GM12878 (cell line): ENCODE results near the gene EIF2S2. TPM values are rescaled to one million over a fixed set of nuclear protein-coding genes. Genes with fewer than 3 reads are reported as not detected.
A peak's percentile ranks its signal among the peaks of the same experiment; 100 is the strongest.

Source experiments
- ATAC-seq: fragments of 200-7000 bp; cut with Tn5 transposase; 3 replicates; pipeline ENCODE4 v1.9.1; 2020; ENCODE audit warnings: mild to moderate bottlenecking, moderate library complexity
- Bru-seq: library from RNA; stranded (reverse); fragments of 400-500 nt; gene quantifications from one replicate; lab custom pipeline; 2021; lab: Mats Ljungman, UMichigan
- BruChase-seq, 2 experiments: library from RNA; stranded (reverse); fragments of 400-500 nt; gene quantifications; one replicate each; lab custom pipeline; 2021; lab: Mats Ljungman, UMichigan
- BruUV-seq: library from RNA; stranded (reverse); fragments of 400-500 nt; replicated peaks from 2 replicates; lab custom pipeline; 2021; lab: Mats Ljungman, UMichigan
- CTCF ChIA-PET: fragments of 300-600 bp; sonication (Branson Sonifier 250); formaldehyde crosslinking; extraction: SDS; loops from one replicate; lab custom pipeline; 2021; ENCODE audit warnings: inconsistent platforms; lab: Yijun Ruan, JAX
- POLR2A ChIA-PET: fragments of 350-600 bp; formaldehyde crosslinking; extraction: SDS; loops from one replicate; lab custom pipeline; 2021; ENCODE audit warnings: inconsistent platforms; lab: Charles Lee
- RAD21 ChIA-PET: fragments of 300-600 bp; sonication (Branson Sonifier 250); formaldehyde crosslinking; loops from one replicate; lab custom pipeline; 2023; ENCODE audit warnings: antibody characterized with exemption; ENCODE audit not compliant: unreplicated experiment; lab: Charles Lee
- SMC1A ChIA-PET: fragments of 300-600 bp; sonication (Branson Sonifier 250); formaldehyde crosslinking; loops from one replicate; lab custom pipeline; 2023; ENCODE audit not compliant: unreplicated experiment, uncharacterized antibody; lab: Charles Lee
- DNase-seq: peaks from one replicate; pipeline ENCODE4 v3.0.0-alpha.2; 2011; ENCODE audit warnings: low read depth, low spot score
- FAIRE-seq: peaks from 3 replicates; lab custom pipeline; 2011; peaks lifted over from hg19 to GRCh38; lab: Jason Lieb, UNC
- H2AFZ ChIP-seq: 2 replicates; pipeline ENCODE4 v1.6.0; 2011; ENCODE audit warnings: low read depth, low read length, control low read depth; ENCODE audit not compliant: control insufficient read depth
- H3K27ac ChIP-seq: 2 replicates; pipeline ENCODE4 v1.5.1; 2011; ENCODE audit warnings: control low read depth; ENCODE audit not compliant: control insufficient read depth, insufficient read depth
- H3K27me3 ChIP-seq, 2 experiments: replicated peaks in 1 of 2; 2 replicates each; pipeline versions ENCODE4 v1.6.0 to v1.6.1; 2011; ENCODE audit warnings: low read length in 1 of 2; ENCODE audit not compliant: control insufficient read depth in 2 of 2, insufficient read depth in 2 of 2
- H3K36me3 ChIP-seq, 2 experiments: 2 replicates each; pipeline ENCODE4 v1.5.1; 2011; ENCODE audit warnings: low read length in 1 of 2; ENCODE audit not compliant: control insufficient read depth in 2 of 2, insufficient read depth in 2 of 2
- H3K4me1 ChIP-seq: 2 replicates; pipeline ENCODE4 v1.6.1; 2011; ENCODE audit warnings: mild to moderate bottlenecking, low read length, moderate library complexity, mixed read lengths; ENCODE audit not compliant: control insufficient read depth, insufficient read depth
- H3K4me2 ChIP-seq: 2 replicates; pipeline ENCODE4 v1.6.0; 2011; ENCODE audit warnings: control low read depth; ENCODE audit not compliant: control insufficient read depth, insufficient read depth
- H3K4me3 ChIP-seq: fragments of 200-600 bp; sonication (generic); 2 replicates; pipeline ENCODE4 v1.5.1; 2016
- H3K79me2 ChIP-seq: 2 replicates; pipeline ENCODE4 v1.6.0; 2011; ENCODE audit warnings: low read length; ENCODE audit not compliant: control insufficient read depth, insufficient read depth
- H3K9ac ChIP-seq: 2 replicates; pipeline ENCODE4 v1.8.0; 2011; ENCODE audit warnings: low read length, control low read depth, mixed read lengths; ENCODE audit not compliant: control insufficient read depth, insufficient read depth
- H3K9me3 ChIP-seq: replicated peaks from 3 replicates; pipeline ENCODE4 v1.5.1; 2011; ENCODE audit warnings: mild to moderate bottlenecking, low read length; ENCODE audit not compliant: control insufficient read depth, insufficient read depth
- H4K20me1 ChIP-seq: 2 replicates; pipeline ENCODE4 v1.6.0; 2011; ENCODE audit not compliant: control insufficient read depth, insufficient read depth
- BMI1 ChIP-seq: fragments of 450-650 bp; IDR thresholded peaks from 2 replicates; pipeline ENCODE4 v1.6.1; 2016; ENCODE audit warnings: mild to moderate bottlenecking, moderate library complexity, borderline replicate concordance
- NFYA ChIP-seq: IDR thresholded peaks from 2 replicates; pipeline ENCODE4 v1.6.1; 2011; ENCODE audit warnings: low read depth, mild to moderate bottlenecking, low read length, improper control_type of control experiment, borderline replicate concordance
- NR2C2 ChIP-seq: IDR thresholded peaks from 2 replicates; pipeline ENCODE4 v1.6.1; 2011; ENCODE audit warnings: borderline replicate concordance, low read depth; ENCODE audit not compliant: control insufficient read depth, insufficient read length
- POLR2AphosphoS2 ChIP-seq: IDR thresholded peaks from 2 replicates; pipeline ENCODE4 v1.6.1; 2011; ENCODE audit warnings: low read depth, mild to moderate bottlenecking, low read length, improper control_type of control experiment, moderate library complexity
- POLR2AphosphoS5 ChIP-seq: IDR thresholded peaks from 2 replicates; pipeline ENCODE4 v1.6.1; 2011; ENCODE audit warnings: mild to moderate bottlenecking, low read length, inconsistent platforms
- RAD51 ChIP-seq: fragments of 450-650 bp; IDR thresholded peaks from 2 replicates; pipeline ENCODE4 v1.6.1; 2016; ENCODE audit warnings: moderate library complexity, mild to moderate bottlenecking, inconsistent platforms
- RUNX3 ChIP-seq: IDR thresholded peaks from 2 replicates; pipeline ENCODE4 v1.6.1; 2012; ENCODE audit warnings: low read length, inconsistent platforms
- ZZZ3 ChIP-seq: IDR thresholded peaks from 2 replicates; pipeline ENCODE4 v1.6.1; 2011; ENCODE audit warnings: low read depth; ENCODE audit not compliant: control insufficient read depth, insufficient read length
- WGBS: methylation state at CpG from one replicate; pipeline ENCODE4 v1.1.6; 2016; ENCODE audit warnings: low lambda C conversion rate; ENCODE audit not compliant: insufficient replicate concordance, insufficient coverage; ENCODE audit errors: missing lambda C conversion rate; 5-methylcytosine and 5-hydroxymethylcytosine counted together
- in situ Hi-C: fragments of 300-500 bp; cut with MboI; formaldehyde crosslinking; loops from 9 replicates; pipeline ENCODE4 v1.14.3; 2018; ENCODE audit warnings: mixed read lengths
- intact Hi-C: fragments of 100-400 bp; cut with micrococcal nuclease; formaldehyde crosslinking; loops from one replicate; pipeline ENCODE4 v1.14.2; 2022; ENCODE audit not compliant: unreplicated experiment
- long read RNA-seq, 2 experiments: library from polyadenylated mRNA; unstranded; transcript quantifications; one replicate each; pipeline ENCODE4 v2.0.0, GENCODE V29; 2019 to 2020
- polyA minus RNA-seq, 3 experiments: library from RNA; depleted of rRNA, polyadenylated mRNA; stranded (reverse); fragments of >200 nt; gene quantifications; 2 replicates each; pipeline ENCODE4 v1.2.3, GENCODE V29; 2011
- polyA plus RNA-seq, 11 experiments: library from polyadenylated mRNA; depleted of rRNA in 4 of 11; unstranded in 6 of 11; stranded (reverse) in 5 of 11; fragments of >200 nt; fragmentation: Nextera tagmentation in 4 of 11; fragmentation: Illumina TruSeq in 1 of 11; extraction: Ambion mirVana in 4 of 11; extraction: Trizol in 1 of 11; gene quantifications; 1 replicate in 1 of 11; 2 replicates in 10 of 11; pipeline versions ENCODE4 v1.2.1 to v1.2.3, GENCODE V29; 2011 to 2016; ENCODE audit warnings: inconsistent platforms in 2 of 11, missing spikeins in 2 of 11, low read depth in 1 of 11
- total RNA-seq, 4 experiments: library from RNA; depleted of rRNA in 3 of 4; stranded (reverse); fragments of >200 nt in 3 of 4; fragmentation: Illumina TruSeq in 1 of 4; extraction: Trizol in 1 of 4; gene quantifications; 2 replicates each; pipeline versions ENCODE4 v1.2.1 to v1.2.3, GENCODE V29; 2013 to 2021
- TF ChIP-seq, protein P1 (sequence below): fragments of 450-650 bp; IDR thresholded peaks from 2 replicates; pipeline ENCODE4 v1.6.1; 2017; ENCODE audit warnings: mild to moderate bottlenecking, moderate library complexity
- TF ChIP-seq, protein P2 (sequence below): fragments of 450-650 bp; IDR thresholded peaks from 2 replicates; pipeline ENCODE4 v1.6.1; 2016; ENCODE audit warnings: mild to moderate bottlenecking

Gene EIF2S2, protein sequence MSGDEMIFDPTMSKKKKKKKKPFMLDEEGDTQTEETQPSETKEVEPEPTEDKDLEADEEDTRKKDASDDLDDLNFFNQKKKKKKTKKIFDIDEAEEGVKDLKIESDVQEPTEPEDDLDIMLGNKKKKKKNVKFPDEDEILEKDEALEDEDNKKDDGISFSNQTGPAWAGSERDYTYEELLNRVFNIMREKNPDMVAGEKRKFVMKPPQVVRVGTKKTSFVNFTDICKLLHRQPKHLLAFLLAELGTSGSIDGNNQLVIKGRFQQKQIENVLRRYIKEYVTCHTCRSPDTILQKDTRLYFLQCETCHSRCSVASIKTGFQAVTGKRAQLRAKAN
- total RNA-seq (2013; cell fraction: nucleolus; rRNA removed): 19.3 and 19.8 TPM in 2 replicates
- total RNA-seq (2014; rRNA removed) (78.6 and 96.7 TPM in 2 replicates), total RNA-seq (2014; rRNA removed; fragmentation: Illumina TruSeq; extraction: Trizol) (144 and 153 TPM in 2 replicates), total RNA-seq (2021) (80.2 and 84.1 TPM in 2 replicates), polyA plus RNA-seq (2011; rRNA removed) (88.7 and 134 TPM in 2 replicates), polyA plus RNA-seq (2014; fragmentation: Illumina TruSeq; extraction: Trizol) (153 and 161 TPM in 2 replicates), polyA plus RNA-seq (2014; fragmentation: Nextera tagmentation; extraction: Ambion mirVana) (100 to 1,000 TPM in 1 of 2 experiments, 10 to 100 TPM in 1; 60.2 to 103 TPM), polyA plus RNA-seq (2014; rRNA removed) (76.0 and 84.6 TPM in 2 replicates), polyA plus RNA-seq (2016; fragmentation: Nextera tagmentation; extraction: Ambion mirVana) (10 to 100 TPM; 78.1 to 79.0 TPM), polyA minus RNA-seq (2011; rRNA and poly(A)+ RNA removed) (25.0 and 32.9 TPM in 2 replicates), Bru-seq, nascent RNA (percentile 94 among the genes with signal in this experiment), BruChase-seq, experiment 1, labeled RNA remaining after a 6-hour chase (percentile 90 among the genes with signal in this experiment), BruChase-seq, experiment 2, labeled RNA remaining after a 2-hour chase (percentile 90 among the genes with signal in this experiment)
- polyA plus RNA-seq (2011; ENCODE audit: low read depth): 79.9 TPM
- polyA plus RNA-seq (2011; cell fraction: cytosol; rRNA removed): 40.4 and 43.0 TPM in 2 replicates
- polyA plus RNA-seq (2011; cell fraction: nucleus; rRNA removed): 27.3 and 28.2 TPM in 2 replicates
- polyA plus RNA-seq (2012): 89.2 and 98.1 TPM in 2 replicates
- polyA minus RNA-seq (2011; cell fraction: cytosol; rRNA and poly(A)+ RNA removed): 15.5 and 17.9 TPM in 2 replicates
- 8.2 and 12.4 TPM in 2 replicates for polyA minus RNA-seq (2011; cell fraction: nucleus; rRNA and poly(A)+ RNA removed)
- long read RNA-seq, experiment 1, transcript EIF2S2-201 (9 exons, 2,656 nt): major isoform, 176 of 275 reads
- long read RNA-seq, experiment 1, partial matches to known transcripts: 75 of 275 reads
- long read RNA-seq, experiment 1, other reads (novel, unspliced or antisense): 24 of 275 reads
- long read RNA-seq, experiment 2, transcript EIF2S2-201 (9 exons, 2,656 nt): major isoform, 68 of 151 reads
- long read RNA-seq, experiment 2, partial matches to known transcripts: 71 of 151 reads
- long read RNA-seq, experiment 2, other reads (novel, unspliced or antisense): 12 of 151 reads

DNA sequence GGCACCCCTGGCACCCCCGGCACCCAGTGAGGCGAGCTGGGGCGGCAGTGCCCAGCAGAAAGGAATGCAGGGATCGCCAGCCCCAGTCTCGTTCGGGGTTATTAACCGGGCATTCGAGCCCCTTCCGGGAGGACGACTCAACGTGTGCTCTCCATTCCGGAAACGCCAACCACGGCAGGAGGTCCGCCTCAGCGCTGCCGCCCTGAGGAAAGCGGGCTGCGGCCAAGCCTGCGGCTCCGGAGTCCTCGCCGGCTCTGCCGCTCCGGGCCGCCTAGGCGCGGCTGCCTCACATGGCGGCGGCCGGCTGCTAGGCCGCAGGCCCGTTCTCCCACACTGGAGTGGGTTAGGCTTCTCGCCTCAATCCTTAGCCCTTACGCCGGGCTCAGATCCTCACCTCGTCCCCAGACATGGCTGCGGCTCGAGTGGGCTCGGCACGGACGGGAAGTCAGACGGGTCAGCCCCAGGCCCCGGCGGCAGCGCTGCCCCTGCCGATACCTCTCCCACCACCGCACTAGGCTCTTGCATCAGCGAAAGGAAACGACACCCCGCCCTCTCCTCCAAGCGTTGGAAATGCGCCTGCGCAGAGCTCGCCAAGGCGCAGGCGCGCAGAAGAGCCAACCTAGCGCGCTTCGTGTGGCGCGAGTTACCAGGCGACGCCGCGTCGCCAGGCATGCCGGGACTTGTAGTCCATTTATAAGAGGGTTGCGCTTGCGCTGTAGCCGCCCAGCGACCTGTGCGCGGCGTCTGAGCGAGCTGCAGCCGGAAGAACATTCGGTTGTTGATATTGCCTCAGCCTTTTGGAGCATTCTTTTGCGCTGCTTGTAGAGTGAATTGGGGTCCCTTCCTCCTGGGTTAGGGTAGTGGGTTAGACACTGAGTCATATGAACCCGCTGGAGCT is at the start of gene EIF2S2:
EIF2S2 (minus strand) TSS at position 542 of the 898 bp plus-strand sequence; CDS start at position 409, 133 bp downstream.
- Histone ChIP-seq H3K4me2 (peak within 1 kb of the TSS; percentile 100), H3K27ac (peak within 1 kb of the TSS; percentile 92), H2AFZ (peak within 1 kb of the TSS; percentile 99), H3K9ac (peak within 1 kb of the TSS; percentile 100), H4K20me1 (peaks cover 3% of the 10 kb centered on the region; the same call in 1 of the 2 replicates), H3K79me2 (peaks cover 52% of the 10 kb centered on the region), H3K27me3 (no peaks in the 10 kb centered on the region), H3K9me3 (no peaks in the 10 kb centered on the region), H3K4me3 (peak within 1 kb of the TSS; percentile 84), H3K4me1 (peaks cover 4% of the 10 kb centered on the region), H3K36me3 (peaks cover 0 to 6% of the 10 kb centered on the region in 2 experiments; a peak in 1 of 4 replicates)
- ChIA-PET RAD21 (interaction anchor here (0.7 to 1.6 kb wide), 6 partner anchors 19 to 661 kb away, joined by 3 to 9 read pairs (median 3); partner anchors contain the start of genes ITCH and RALY), SMC1A (interaction anchor here (0.6 to 2.0 kb wide), 13 partner anchors 10 to 557 kb away, joined by 3 to 12 read pairs (median 3); partner anchors contain the start of gene RALY), POLR2A (interaction anchor here (0.5 to 3.6 kb wide), 19 partner anchors 8 to 621 kb away, joined by 3 to 25 read pairs (median 4); partner anchors contain the start of genes AHCY, CBFA2T2, CHMP4B and DYNLRB1), CTCF (interaction anchor here (0.7 to 1.5 kb wide), 8 partner anchors 9 to 249 kb away, joined by 3 to 6 read pairs (median 3); no protein-coding TSS in a partner anchor)
- BruUV-seq: TSS peak; percentile 72
- in situ Hi-C loops: no loop called here
- intact Hi-C loops: loop anchor here (5.0 kb wide), 1 partner anchor 120 kb away; the partner anchor contains the start of gene RALY
- WGBS: 1% methylated on average over 81 of the region's 81 CpGs
- ATAC-seq: peak; percentile 93
- peak; percentile 95 for DNase-seq
- FAIRE-seq: peak; percentile 38
- TF ChIP-seq RAD51 (no peak), NFYA (no peak), POLR2AphosphoS5 (peak; percentile 95), BMI1 (peak; percentile 86), RUNX3 (peak; percentile 58), POLR2AphosphoS2 (peak; percentile 63), ZZZ3 (no peak), NR2C2 (no peak)
- TF ChIP-seq, protein P1, sequence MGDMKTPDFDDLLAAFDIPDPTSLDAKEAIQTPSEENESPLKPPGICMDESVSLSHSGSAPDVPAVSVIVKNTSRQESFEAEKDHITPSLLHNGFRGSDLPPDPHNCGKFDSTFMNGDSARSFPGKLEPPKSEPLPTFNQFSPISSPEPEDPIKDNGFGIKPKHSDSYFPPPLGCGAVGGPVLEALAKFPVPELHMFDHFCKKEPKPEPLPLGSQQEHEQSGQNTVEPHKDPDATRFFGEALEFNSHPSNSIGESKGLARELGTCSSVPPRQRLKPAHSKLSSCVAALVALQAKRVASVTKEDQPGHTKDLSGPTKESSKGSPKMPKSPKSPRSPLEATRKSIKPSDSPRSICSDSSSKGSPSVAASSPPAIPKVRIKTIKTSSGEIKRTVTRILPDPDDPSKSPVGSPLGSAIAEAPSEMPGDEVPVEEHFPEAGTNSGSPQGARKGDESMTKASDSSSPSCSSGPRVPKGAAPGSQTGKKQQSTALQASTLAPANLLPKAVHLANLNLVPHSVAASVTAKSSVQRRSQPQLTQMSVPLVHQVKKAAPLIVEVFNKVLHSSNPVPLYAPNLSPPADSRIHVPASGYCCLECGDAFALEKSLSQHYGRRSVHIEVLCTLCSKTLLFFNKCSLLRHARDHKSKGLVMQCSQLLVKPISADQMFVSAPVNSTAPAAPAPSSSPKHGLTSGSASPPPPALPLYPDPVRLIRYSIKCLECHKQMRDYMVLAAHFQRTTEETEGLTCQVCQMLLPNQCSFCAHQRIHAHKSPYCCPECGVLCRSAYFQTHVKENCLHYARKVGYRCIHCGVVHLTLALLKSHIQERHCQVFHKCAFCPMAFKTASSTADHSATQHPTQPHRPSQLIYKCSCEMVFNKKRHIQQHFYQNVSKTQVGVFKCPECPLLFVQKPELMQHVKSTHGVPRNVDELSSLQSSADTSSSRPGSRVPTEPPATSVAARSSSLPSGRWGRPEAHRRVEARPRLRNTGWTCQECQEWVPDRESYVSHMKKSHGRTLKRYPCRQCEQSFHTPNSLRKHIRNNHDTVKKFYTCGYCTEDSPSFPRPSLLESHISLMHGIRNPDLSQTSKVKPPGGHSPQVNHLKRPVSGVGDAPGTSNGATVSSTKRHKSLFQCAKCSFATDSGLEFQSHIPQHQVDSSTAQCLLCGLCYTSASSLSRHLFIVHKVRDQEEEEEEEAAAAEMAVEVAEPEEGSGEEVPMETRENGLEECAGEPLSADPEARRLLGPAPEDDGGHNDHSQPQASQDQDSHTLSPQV: no peak
- TF ChIP-seq, protein P2, sequence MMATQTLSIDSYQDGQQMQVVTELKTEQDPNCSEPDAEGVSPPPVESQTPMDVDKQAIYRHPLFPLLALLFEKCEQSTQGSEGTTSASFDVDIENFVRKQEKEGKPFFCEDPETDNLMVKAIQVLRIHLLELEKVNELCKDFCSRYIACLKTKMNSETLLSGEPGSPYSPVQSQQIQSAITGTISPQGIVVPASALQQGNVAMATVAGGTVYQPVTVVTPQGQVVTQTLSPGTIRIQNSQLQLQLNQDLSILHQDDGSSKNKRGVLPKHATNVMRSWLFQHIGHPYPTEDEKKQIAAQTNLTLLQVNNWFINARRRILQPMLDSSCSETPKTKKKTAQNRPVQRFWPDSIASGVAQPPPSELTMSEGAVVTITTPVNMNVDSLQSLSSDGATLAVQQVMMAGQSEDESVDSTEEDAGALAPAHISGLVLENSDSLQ: no peak; the same call in 1 of the 2 replicates
